T-helper 2 cell treated with Interferon-gamma antibody and Interleukin-4, amounts not matched to agents 5 μg/mL and 100 μg/mL, for 36 hours (primary cell): Measurements from ENCODE around the gene POLR2I.

Experiments
- DNase-seq: peaks from one replicate; pipeline ENCODE4 v3.0.0; 2021; ENCODE audit warnings: low spot score
- H3K27ac Mint-ChIP-seq: one replicate; pipeline ENCODE4 v1.8.0; 2021; ENCODE audit warnings: mild to moderate bottlenecking, mixed read lengths
- H3K27me3 Mint-ChIP-seq: one replicate; pipeline ENCODE4 v1.8.0; 2021; ENCODE audit warnings: low read depth, mixed read lengths
- H3K36me3 Mint-ChIP-seq: one replicate; pipeline ENCODE4 v1.8.0; 2021; ENCODE audit warnings: low read depth, mixed read lengths
- H3K4me1 Mint-ChIP-seq: one replicate; pipeline ENCODE4 v1.8.0; 2021; ENCODE audit warnings: low read depth, mixed read lengths
- H3K4me3 Mint-ChIP-seq: one replicate; pipeline ENCODE4 v1.8.0; 2022; ENCODE audit warnings: mild to moderate bottlenecking, moderate library complexity, mixed read lengths
- H3K9me3 Mint-ChIP-seq: one replicate; pipeline ENCODE4 v1.8.0; 2021; ENCODE audit warnings: mixed read lengths

The POLR2I gene

DNA sequence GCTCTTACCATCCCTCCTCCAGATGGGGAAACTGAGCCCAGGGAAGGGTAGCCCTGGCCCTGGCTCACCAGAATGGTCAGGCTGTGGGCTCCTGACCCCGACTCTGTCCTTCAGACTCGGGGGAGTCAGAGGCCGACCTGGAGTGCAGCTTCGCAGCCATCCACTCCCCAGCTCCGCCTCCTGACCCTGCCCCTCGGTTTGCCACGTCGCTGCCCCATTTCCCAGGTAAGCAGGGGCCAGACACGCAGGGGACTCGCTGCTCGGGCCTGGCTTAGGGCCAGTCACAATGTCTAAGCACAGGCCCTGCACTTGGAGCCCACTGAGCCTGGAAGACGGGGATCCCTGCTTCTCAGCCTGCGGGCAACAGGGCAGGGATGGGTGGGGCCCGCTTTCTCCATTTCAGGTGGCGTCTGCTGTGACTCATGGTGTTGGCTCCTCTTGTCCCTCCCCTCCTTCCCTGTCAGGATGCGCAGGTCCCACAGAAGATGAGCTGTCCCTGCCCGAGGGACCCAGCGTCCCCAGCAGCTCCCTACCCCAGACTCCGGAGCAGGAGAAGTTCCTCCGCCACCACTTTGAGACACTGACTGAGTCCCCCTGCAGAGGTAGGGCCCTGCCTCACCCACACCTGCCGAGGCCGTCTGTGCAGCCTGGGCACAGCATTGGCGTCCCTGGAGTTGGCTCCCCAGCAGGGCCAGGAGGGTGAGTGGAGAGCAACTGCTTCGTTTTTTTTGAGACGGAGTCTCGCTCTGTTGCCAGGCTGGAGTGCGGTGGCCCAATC, 12.9 kb downstream of the POLR2I start:
- peaks cover 36% of the 10 kb centered on the region for H3K36me3 Mint-ChIP-seq
- H3K27ac Mint-ChIP-seq = no peak overlapping the region

GRCh38 chr19:36100476-36100875, 14.2 kb downstream of the POLR2I start:
- H3K9me3 Mint-ChIP-seq = no peaks in the 10 kb centered on the region
- peaks cover 33% of the 10 kb centered on the region for H3K36me3 Mint-ChIP-seq
- no peak overlapping the region for H3K4me3 Mint-ChIP-seq
- H3K27me3 Mint-ChIP-seq = no peaks in the 10 kb centered on the region
- no peaks in the 10 kb centered on the region for H3K4me1 Mint-ChIP-seq
- H3K27ac Mint-ChIP-seq = no peak overlapping the region
- DNase-seq = no peak

More for the DNA sequence above, 12.9 kb downstream of the POLR2I start:
- Mint-ChIP-seq H3K27me3 (no peaks in the 10 kb centered on the region), H3K4me1 (no peaks in the 10 kb centered on the region), H3K9me3 (no peaks in the 10 kb centered on the region), H3K4me3 (no peak overlapping the region)
- DNase-seq = no peak

DNA sequence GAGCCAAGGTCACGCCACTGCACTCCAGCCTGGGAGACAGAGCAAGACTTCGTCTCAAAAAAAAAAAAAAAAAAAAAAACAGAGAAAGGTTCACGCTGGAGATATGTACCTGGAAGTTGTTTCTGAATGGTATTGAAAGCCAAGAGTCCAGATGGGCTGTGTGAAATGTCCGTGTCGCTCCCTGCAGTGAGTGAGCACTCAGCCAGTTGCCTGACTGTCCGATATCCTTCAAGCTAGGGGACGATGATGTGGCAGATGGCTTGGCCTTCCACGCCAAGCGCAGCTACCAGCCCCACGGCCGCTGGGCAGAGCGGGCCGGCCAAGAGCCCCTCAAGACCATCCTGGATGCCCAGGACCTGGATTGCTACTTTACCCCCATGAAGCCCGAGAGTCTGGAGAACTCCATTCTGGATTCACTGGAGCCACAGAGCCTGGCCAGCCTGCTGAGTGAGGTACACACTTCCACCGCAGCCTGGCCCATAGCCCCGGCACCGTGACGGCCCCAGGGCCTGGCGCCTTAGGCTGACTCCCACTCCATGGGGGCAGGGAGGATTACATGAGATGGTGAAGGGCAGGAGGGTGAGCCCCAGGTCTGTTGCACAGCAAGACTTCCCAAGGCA, 15.4 kb downstream of the POLR2I start:
- H3K4me3 Mint-ChIP-seq = no peak overlapping the region
- H3K4me1 Mint-ChIP-seq = no peaks in the 10 kb centered on the region
- DNase-seq = no peak
- H3K36me3 Mint-ChIP-seq = peaks cover 34% of the 10 kb centered on the region
- no peaks in the 10 kb centered on the region for H3K9me3 Mint-ChIP-seq
- H3K27ac Mint-ChIP-seq = no peak overlapping the region
- no peaks in the 10 kb centered on the region for H3K27me3 Mint-ChIP-seq

DNA sequence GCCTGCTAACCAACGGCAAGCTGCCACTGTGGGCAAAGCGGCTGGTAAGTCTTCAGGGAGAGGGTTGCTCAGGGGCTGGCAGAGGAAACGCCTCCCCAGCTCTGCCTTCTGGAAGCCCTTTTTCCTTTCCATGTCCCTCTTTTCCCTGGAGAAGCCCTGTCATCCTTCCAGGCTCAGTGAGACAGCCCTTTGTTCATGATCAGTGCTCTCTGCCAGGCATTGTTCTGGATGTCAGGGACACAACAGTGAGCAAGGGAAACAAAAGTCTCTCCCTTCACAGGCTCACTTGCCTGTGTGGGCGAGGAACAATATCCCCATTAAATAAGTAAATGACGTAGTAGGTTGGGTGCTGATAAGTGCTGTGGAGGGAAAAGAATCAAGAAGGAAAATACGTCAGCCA, 17.6 kb downstream of the POLR2I start:
- H3K9me3 Mint-ChIP-seq = no peaks in the 10 kb centered on the region
- H3K4me1 Mint-ChIP-seq = peaks cover 2% of the 10 kb centered on the region
- DNase-seq = no peak
- H3K36me3 Mint-ChIP-seq = peaks cover 30% of the 10 kb centered on the region
- no peak overlapping the region for H3K27ac Mint-ChIP-seq
- no peak overlapping the region for H3K4me3 Mint-ChIP-seq
- H3K27me3 Mint-ChIP-seq = no peaks in the 10 kb centered on the region

DNA sequence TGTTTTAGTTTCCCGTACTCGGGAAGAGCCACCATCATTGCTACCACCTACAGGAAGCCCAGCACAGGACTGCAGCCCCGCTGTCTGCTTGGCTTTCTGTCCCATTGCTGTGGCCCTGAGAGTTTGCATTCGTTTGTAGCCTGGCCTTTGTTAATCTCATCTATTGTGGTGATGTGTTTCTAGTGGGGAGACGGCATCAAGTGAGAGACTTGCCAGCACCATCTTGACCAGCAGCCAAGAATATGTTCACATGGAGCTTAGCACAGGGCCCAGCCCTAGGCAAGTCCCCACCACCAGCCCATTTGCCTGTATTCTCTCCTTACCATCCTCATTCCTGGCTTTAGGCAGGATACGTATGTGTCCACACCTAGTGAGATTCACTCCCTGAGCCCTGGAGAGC, 21.0 kb downstream of the POLR2I start:
- Mint-ChIP-seq H3K9me3 (no peaks in the 10 kb centered on the region), H3K27ac (peak overlapping the region; percentile 70), H3K4me1 (peaks cover 2% of the 10 kb centered on the region), H3K27me3 (no peaks in the 10 kb centered on the region), H3K4me3 (no peak overlapping the region), H3K36me3 (peaks cover 43% of the 10 kb centered on the region)
- no peak for DNase-seq

- peak overlapping the region; percentile 70 for H3K27ac Mint-ChIP-seq
These were observed 21.5 kb downstream of the POLR2I start for GRCh38 chr19:36093146-36093662.

DNA sequence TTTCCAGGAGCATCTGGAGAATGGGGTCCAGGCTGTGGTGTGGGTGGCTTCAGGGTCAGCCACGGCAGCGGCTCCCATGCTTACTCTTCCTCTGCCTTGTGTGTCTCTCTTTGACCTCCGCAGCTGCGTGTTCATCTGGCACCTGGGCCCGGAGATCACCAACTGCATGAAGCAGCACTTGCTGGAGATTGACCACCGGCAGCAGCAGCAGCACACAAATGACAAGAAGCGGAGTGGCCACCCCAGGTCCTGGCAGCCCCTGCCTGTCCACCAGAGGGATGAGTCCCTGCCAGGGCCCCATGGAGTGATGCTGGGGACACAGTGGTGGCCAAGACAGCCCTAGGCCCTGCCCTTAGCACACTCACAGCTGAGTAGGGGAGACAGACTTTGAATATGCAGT, 22.1 kb downstream of the POLR2I start:
- no peaks in the 10 kb centered on the region for H3K9me3 Mint-ChIP-seq
- H3K4me3 Mint-ChIP-seq = no peak overlapping the region
- no peak for DNase-seq
- H3K27me3 Mint-ChIP-seq = no peaks in the 10 kb centered on the region
- peaks cover 45% of the 10 kb centered on the region for H3K36me3 Mint-ChIP-seq
- peak overlapping the region; percentile 57 for H3K27ac Mint-ChIP-seq
- H3K4me1 Mint-ChIP-seq = peaks cover 2% of the 10 kb centered on the region

More at GRCh38 chr19:36093146-36093662, 21.5 kb downstream of the POLR2I start:
- H3K9me3 Mint-ChIP-seq = no peaks in the 10 kb centered on the region
- no peaks in the 10 kb centered on the region for H3K27me3 Mint-ChIP-seq
- peaks cover 42% of the 10 kb centered on the region for H3K36me3 Mint-ChIP-seq
- DNase-seq = no peak
- H3K4me3 Mint-ChIP-seq = no peak overlapping the region
- H3K4me1 Mint-ChIP-seq = peaks cover 2% of the 10 kb centered on the region

GRCh38 chr19:36090910-36091695, 23.6 kb downstream of the POLR2I start:
- Mint-ChIP-seq H3K36me3 (peaks cover 42% of the 10 kb centered on the region), H3K4me1 (peaks cover 2% of the 10 kb centered on the region), H3K9me3 (no peaks in the 10 kb centered on the region), H3K4me3 (no peak overlapping the region), H3K27me3 (no peaks in the 10 kb centered on the region), H3K27ac (no peak overlapping the region)
- no peak for DNase-seq

GRCh38 chr19:36089847-36090246, 24.8 kb downstream of the POLR2I start:
- Mint-ChIP-seq H3K27ac (no peak overlapping the region), H3K9me3 (no peaks in the 10 kb centered on the region), H3K27me3 (no peaks in the 10 kb centered on the region), H3K4me1 (peaks cover 2% of the 10 kb centered on the region), H3K4me3 (no peak overlapping the region), H3K36me3 (peaks cover 46% of the 10 kb centered on the region)
- no peak for DNase-seq

DNA sequence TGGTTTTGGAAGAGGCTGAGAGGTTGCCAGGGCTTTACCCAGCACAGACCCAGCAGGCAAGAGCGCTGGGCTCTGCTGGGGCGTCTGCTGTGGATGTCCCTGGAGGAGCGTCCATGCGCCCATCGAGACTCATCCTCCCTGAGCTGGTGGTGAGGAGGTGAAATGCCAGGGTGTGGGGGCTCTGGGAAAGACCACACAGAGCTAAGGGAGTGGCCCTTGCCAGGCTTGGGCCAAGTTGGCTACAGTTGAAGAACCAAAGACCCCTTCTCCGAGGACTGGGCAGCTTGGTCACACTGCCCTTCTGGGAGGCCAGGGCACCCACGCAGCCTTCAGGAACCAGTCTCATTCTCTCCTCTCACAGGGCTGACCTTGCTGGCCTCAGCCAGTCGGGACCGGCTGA, 28.3 kb downstream of the POLR2I start:
- H3K36me3 Mint-ChIP-seq = peaks cover 51% of the 10 kb centered on the region

GRCh38 chr19:36084231-36085009, 30.3 kb downstream of the POLR2I start:
- Mint-ChIP-seq H3K27me3 (no peaks in the 10 kb centered on the region), H3K36me3 (peaks cover 55% of the 10 kb centered on the region), H3K9me3 (no peaks in the 10 kb centered on the region), H3K27ac (no peak overlapping the region), H3K4me1 (no peaks in the 10 kb centered on the region), H3K4me3 (no peak overlapping the region)
- no peak for DNase-seq

More for the DNA sequence above, 28.3 kb downstream of the POLR2I start:
- Mint-ChIP-seq H3K27me3 (no peaks in the 10 kb centered on the region), H3K9me3 (no peaks in the 10 kb centered on the region), H3K4me3 (no peak overlapping the region), H3K27ac (no peak overlapping the region), H3K4me1 (no peaks in the 10 kb centered on the region)
- DNase-seq = no peak

GRCh38 chr19:36082916-36083315, 31.8 kb downstream of the POLR2I start:
- H3K36me3 Mint-ChIP-seq = peaks cover 50% of the 10 kb centered on the region
- no peak for DNase-seq
- H3K27me3 Mint-ChIP-seq = no peaks in the 10 kb centered on the region
- H3K27ac Mint-ChIP-seq = no peak overlapping the region
- peaks cover 2% of the 10 kb centered on the region for H3K4me1 Mint-ChIP-seq
- no peaks in the 10 kb centered on the region for H3K9me3 Mint-ChIP-seq
- H3K4me3 Mint-ChIP-seq = no peak overlapping the region

DNA sequence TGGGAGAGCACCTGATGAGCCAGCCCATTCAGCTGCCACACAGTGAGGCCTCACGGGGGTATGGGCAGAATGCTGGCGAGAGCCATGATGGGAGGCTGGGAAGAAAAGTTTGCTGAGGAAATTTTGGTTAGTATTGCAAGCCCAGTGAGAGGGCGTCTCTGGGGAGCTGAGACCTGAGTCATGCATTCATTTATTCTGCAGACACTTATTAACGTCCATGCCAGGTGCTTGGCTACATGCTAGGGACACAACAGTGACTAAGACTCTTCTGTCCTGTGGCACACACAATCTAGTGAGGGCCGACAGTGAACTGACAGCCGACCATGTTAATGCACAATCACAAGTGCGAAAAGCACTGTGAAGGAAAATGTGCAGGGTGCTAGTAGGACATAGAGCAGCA, 32.8 kb downstream of the POLR2I start:
- no peak for DNase-seq
- Mint-ChIP-seq H3K27me3 (no peaks in the 10 kb centered on the region), H3K36me3 (peaks cover 55% of the 10 kb centered on the region), H3K9me3 (no peaks in the 10 kb centered on the region), H3K4me1 (peaks cover 2% of the 10 kb centered on the region), H3K27ac (no peak overlapping the region), H3K4me3 (no peak overlapping the region)
